ENCODE data around the gene CUX1.

The CUX1 gene

DNA sequence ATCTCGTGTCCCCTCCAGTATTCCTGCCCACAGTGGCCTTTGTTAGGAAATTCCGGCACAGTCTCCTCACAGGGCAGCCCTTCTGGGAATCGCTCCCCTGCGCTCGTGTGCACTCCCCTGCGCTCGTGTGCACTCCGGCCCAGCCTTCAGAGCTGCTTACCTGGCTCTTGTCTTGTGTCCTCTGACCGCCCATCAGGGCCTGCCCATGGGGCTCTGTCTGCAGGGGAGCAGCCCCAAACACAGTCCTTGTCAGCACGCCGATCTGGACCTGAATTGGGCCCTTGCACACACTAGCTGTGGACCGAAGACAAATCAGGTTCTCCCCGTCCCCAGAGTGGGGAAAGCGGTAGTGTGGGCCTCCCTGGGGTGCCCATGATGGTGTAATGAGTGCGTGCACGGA lies 179.4 kb downstream of the CUX1 start:
- no peak for DNase-seq
- no peak for ATAC-seq (ENCODE audit: insufficient read depth, low read depth)
- TF ChIP-seq, protein P1, sequence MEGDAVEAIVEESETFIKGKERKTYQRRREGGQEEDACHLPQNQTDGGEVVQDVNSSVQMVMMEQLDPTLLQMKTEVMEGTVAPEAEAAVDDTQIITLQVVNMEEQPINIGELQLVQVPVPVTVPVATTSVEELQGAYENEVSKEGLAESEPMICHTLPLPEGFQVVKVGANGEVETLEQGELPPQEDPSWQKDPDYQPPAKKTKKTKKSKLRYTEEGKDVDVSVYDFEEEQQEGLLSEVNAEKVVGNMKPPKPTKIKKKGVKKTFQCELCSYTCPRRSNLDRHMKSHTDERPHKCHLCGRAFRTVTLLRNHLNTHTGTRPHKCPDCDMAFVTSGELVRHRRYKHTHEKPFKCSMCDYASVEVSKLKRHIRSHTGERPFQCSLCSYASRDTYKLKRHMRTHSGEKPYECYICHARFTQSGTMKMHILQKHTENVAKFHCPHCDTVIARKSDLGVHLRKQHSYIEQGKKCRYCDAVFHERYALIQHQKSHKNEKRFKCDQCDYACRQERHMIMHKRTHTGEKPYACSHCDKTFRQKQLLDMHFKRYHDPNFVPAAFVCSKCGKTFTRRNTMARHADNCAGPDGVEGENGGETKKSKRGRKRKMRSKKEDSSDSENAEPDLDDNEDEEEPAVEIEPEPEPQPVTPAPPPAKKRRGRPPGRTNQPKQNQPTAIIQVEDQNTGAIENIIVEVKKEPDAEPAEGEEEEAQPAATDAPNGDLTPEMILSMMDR (IDR thresholded peaks at IDR 0.05; ENCODE audit: borderline replicate concordance, extremely low read depth, low read length, poor library complexity, severe bottlenecking): no peak
- no peak for TF ChIP-seq EZH2 (IDR thresholded peaks at IDR 0.05; ENCODE audit: borderline replicate concordance, low read depth, low read length, severe bottlenecking)
- H3K27ac ChIP-seq (ENCODE audit: low read length): peak overlapping the region; percentile 96
- H3K4me1 ChIP-seq (ENCODE audit: insufficient read depth, low read length): peaks cover 80% of the 10 kb centered on the region
- H3K4me2 ChIP-seq (ENCODE audit: insufficient read depth, low read length): no peak overlapping the region
- no peaks in the 10 kb centered on the region for H3K27me3 ChIP-seq (ENCODE audit: insufficient read depth, low read length, poor library complexity)
- H3K79me2 ChIP-seq (ENCODE audit: insufficient read depth, low read length): peaks cover 95% of the 10 kb centered on the region
- no peak overlapping the region for H2AFZ ChIP-seq (ENCODE audit: low read depth, low read length)
- H3K9me3 ChIP-seq (ENCODE audit: insufficient read depth, low read length, severe bottlenecking): no peaks in the 10 kb centered on the region
- H4K20me1 ChIP-seq (ENCODE audit: insufficient read depth, low read length): no peaks in the 10 kb centered on the region
- H3K36me3 ChIP-seq (ENCODE audit: insufficient read depth, low read length): peaks cover 4% of the 10 kb centered on the region; the same call in 1 of the 2 replicates
- peak overlapping the region; percentile 52 for H3K9ac ChIP-seq (ENCODE audit: low read depth, low read length)
- no peak overlapping the region for H3K4me3 ChIP-seq (ENCODE audit: low read depth in 1 of 2, low read length in 2 of 2)

DNA sequence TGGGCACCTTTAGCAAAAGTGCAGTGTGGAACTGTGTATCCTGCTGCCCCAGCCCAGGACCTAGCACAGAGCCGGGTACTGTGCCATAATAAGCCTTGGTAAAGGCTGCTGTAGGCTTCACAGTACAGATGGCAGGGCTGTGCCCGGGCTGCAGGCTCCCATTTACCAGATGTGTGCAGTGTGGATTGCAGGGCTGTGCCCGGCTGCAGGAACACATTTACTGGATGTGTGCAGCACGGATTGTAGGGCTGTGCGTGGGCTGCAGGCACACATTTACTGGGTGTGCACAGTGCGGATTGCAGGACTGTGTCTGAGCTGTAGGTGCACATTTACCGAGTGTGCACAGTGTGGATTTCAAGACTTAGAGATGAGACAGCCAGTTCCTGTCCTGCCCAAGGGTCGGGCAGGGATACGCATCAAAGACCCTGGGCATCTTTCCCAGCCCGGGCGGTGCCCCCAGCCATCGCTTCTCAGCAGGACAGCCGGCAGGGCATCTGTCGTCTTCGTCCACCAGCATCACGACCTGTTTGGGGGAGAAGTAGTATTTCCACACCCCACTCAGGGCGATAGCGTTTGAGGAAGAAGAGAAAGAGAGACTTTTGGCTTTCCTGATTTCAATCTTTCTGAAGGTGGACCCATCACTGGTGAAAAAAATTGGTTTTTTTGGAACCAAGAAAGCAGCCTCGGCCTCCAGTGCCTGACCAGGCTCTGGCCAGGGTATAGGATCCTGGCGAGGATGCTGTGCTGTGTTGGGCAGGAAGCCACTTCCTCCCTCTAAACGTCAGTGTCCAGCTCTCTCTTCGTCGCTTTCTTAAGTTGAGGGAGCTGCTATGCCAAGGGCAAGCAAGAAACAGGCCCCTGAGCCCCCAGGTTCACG lies 180.8 kb downstream of the CUX1 start:
- Histone ChIP-seq H3K27me3 (ENCODE audit: insufficient read depth, low read length, poor library complexity) (no peaks in the 10 kb centered on the region), H3K4me3 (ENCODE audit: low read depth in 1 of 2, low read length in 2 of 2) (no peak overlapping the region), H3K36me3 (ENCODE audit: insufficient read depth, low read length) (peaks cover 4% of the 10 kb centered on the region; the same call in 1 of the 2 replicates), H2AFZ (ENCODE audit: low read depth, low read length) (no peak overlapping the region), H3K9ac (ENCODE audit: low read depth, low read length) (peak overlapping the region; percentile 52), H3K27ac (ENCODE audit: low read length) (peak overlapping the region; percentile 96), H3K79me2 (ENCODE audit: insufficient read depth, low read length) (peaks cover 91% of the 10 kb centered on the region), H3K4me2 (ENCODE audit: insufficient read depth, low read length) (0 out of 2 replicates have a peak overlapping the region, but pooled peaks have one; percentile 9), H3K4me1 (ENCODE audit: insufficient read depth, low read length) (peaks cover 66% of the 10 kb centered on the region), H3K9me3 (ENCODE audit: insufficient read depth, low read length, severe bottlenecking) (no peaks in the 10 kb centered on the region), H4K20me1 (ENCODE audit: insufficient read depth, low read length) (no peaks in the 10 kb centered on the region)
- 0 out of 3 replicates have a peak, but pooled peaks have one; percentile 13 for ATAC-seq (ENCODE audit: insufficient read depth, low read depth)
- TF ChIP-seq EZH2 (IDR thresholded peaks at IDR 0.05; ENCODE audit: borderline replicate concordance, low read depth, low read length, severe bottlenecking): no peak
- TF ChIP-seq, protein P1 (IDR thresholded peaks at IDR 0.05; ENCODE audit: borderline replicate concordance, extremely low read depth, low read length, poor library complexity, severe bottlenecking): no peak
- no peak for DNase-seq

DNA sequence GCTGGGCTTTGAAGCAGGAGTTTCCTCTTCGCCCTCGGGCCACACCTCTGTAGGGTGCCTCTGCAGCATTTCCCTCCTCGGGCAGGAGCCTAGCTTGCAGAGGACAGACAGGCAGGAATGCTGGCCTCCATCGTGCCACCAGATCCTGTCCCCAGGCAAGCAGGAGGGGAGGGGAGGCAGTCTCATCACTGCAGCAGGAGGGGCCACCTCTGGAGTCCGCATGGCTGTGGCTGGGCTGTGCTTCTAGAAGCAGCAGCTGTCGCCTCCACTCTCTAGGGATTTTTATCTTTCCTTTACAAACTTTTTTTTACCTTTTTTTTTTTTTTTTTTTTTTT lies 181.4 kb downstream of the CUX1 start:
- H3K36me3 ChIP-seq (ENCODE audit: insufficient read depth, low read length): peaks cover 4% of the 10 kb centered on the region; the same call in 1 of the 2 replicates
- no peaks in the 10 kb centered on the region for H3K27me3 ChIP-seq (ENCODE audit: insufficient read depth, low read length, poor library complexity)
- peak overlapping the region; percentile 52 for H3K9ac ChIP-seq (ENCODE audit: low read depth, low read length)
- peak; percentile 66 for ATAC-seq (ENCODE audit: insufficient read depth, low read depth)
- peak overlapping the region; percentile 96 for H3K27ac ChIP-seq (ENCODE audit: low read length)
- H3K4me1 ChIP-seq (ENCODE audit: insufficient read depth, low read length): peaks cover 60% of the 10 kb centered on the region
- H3K4me2 ChIP-seq (ENCODE audit: insufficient read depth, low read length): no peak overlapping the region
- H2AFZ ChIP-seq (ENCODE audit: low read depth, low read length): no peak overlapping the region
- TF ChIP-seq, protein P1 (IDR thresholded peaks at IDR 0.05; ENCODE audit: borderline replicate concordance, extremely low read depth, low read length, poor library complexity, severe bottlenecking): no peak
- TF ChIP-seq EZH2 (IDR thresholded peaks at IDR 0.05; ENCODE audit: borderline replicate concordance, low read depth, low read length, severe bottlenecking): no peak
- no peaks in the 10 kb centered on the region for H3K9me3 ChIP-seq (ENCODE audit: insufficient read depth, low read length, severe bottlenecking)
- H4K20me1 ChIP-seq (ENCODE audit: insufficient read depth, low read length): no peaks in the 10 kb centered on the region
- peak; percentile 73 for DNase-seq
- H3K4me3 ChIP-seq (ENCODE audit: low read depth in 1 of 2, low read length in 2 of 2): no peak overlapping the region
- H3K79me2 ChIP-seq (ENCODE audit: insufficient read depth, low read length): peaks cover 91% of the 10 kb centered on the region
